ENCODE measurements around the gene TCAF2.
"Not testable (repeated sequence)": the region's sequence is repeated elsewhere in the genome, so short reads cannot be mapped to it uniquely, and the experiment has no call there.

The TCAF2 gene

GRCh38 chr7:143622130-143622529, 1.4 kb downstream of the TCAF2 start:
- H3K27me3 ChIP-seq (ENCODE audit: control insufficient read depth, insufficient read depth, low read length, poor library complexity, severe bottlenecking); H3K36me3 ChIP-seq (ENCODE audit: control insufficient read depth, insufficient read depth, low read length); H3K4me3 ChIP-seq (ENCODE audit: insufficient read depth, low read depth, low read length); H3K27ac ChIP-seq (ENCODE audit: insufficient read depth, low read depth, low read length, poor library complexity, severe bottlenecking); H3K9me3 ChIP-seq (ENCODE audit: control insufficient read depth, low read length); H3K4me1 ChIP-seq (ENCODE audit: control insufficient read depth, insufficient read depth, low read length): not testable (repeated sequence)
- no CpG with 5 or more reads among the region's 17 CpGs for WGBS, 2 experiments

GRCh38 chr7:143630653-143631052, 9.9 kb downstream of the TCAF2 start:
- not testable (repeated sequence) for H3K9me3 ChIP-seq (ENCODE audit: control insufficient read depth, low read length); H3K36me3 ChIP-seq (ENCODE audit: control insufficient read depth, insufficient read depth, low read length); H3K4me3 ChIP-seq (ENCODE audit: insufficient read depth, low read depth, low read length); H3K4me1 ChIP-seq (ENCODE audit: control insufficient read depth, insufficient read depth, low read length); H3K27ac ChIP-seq (ENCODE audit: insufficient read depth, low read depth, low read length, poor library complexity, severe bottlenecking); H3K27me3 ChIP-seq (ENCODE audit: control insufficient read depth, insufficient read depth, low read length, poor library complexity, severe bottlenecking)
- no CpG with 5 or more reads among the region's 5 CpGs for WGBS, 2 experiments

DNA sequence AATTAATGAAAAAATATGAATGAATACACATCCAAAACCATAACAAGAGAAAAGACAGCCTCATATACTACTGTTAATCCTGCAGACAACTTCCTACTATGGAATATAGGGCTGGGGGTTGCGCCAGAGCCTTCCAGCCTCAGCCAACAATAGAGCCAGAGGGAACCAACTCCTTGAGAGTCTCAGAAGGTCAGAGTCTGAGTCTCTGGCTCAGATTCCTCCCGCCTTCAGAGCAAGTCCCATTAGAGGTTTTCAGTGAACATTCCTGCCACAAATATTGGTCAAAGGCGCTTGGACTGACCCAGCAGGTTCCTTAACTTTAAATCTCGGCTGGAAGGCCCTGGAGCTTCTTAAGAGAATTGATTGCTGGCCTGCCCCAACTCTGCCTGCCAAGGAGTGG, 11.7 kb downstream of the TCAF2 start:
- H3K27ac ChIP-seq (ENCODE audit: insufficient read depth, low read depth, low read length, poor library complexity, severe bottlenecking); H3K36me3 ChIP-seq (ENCODE audit: control insufficient read depth, insufficient read depth, low read length); H3K9me3 ChIP-seq (ENCODE audit: control insufficient read depth, low read length); H3K4me1 ChIP-seq (ENCODE audit: control insufficient read depth, insufficient read depth, low read length); H3K4me3 ChIP-seq (ENCODE audit: insufficient read depth, low read depth, low read length); H3K27me3 ChIP-seq (ENCODE audit: control insufficient read depth, insufficient read depth, low read length, poor library complexity, severe bottlenecking): not testable (repeated sequence)
- no CpG with 5 or more reads among the region's 4 CpGs for WGBS, 2 experiments

GRCh38 chr7:143633013-143633618, 12.3 kb downstream of the TCAF2 start:
- H3K9me3 ChIP-seq (ENCODE audit: control insufficient read depth, low read length); H3K27ac ChIP-seq (ENCODE audit: insufficient read depth, low read depth, low read length, poor library complexity, severe bottlenecking): not testable (repeated sequence)
- WGBS, 2 experiments: no CpG with 5 or more reads among the region's 6 CpGs

DNA sequence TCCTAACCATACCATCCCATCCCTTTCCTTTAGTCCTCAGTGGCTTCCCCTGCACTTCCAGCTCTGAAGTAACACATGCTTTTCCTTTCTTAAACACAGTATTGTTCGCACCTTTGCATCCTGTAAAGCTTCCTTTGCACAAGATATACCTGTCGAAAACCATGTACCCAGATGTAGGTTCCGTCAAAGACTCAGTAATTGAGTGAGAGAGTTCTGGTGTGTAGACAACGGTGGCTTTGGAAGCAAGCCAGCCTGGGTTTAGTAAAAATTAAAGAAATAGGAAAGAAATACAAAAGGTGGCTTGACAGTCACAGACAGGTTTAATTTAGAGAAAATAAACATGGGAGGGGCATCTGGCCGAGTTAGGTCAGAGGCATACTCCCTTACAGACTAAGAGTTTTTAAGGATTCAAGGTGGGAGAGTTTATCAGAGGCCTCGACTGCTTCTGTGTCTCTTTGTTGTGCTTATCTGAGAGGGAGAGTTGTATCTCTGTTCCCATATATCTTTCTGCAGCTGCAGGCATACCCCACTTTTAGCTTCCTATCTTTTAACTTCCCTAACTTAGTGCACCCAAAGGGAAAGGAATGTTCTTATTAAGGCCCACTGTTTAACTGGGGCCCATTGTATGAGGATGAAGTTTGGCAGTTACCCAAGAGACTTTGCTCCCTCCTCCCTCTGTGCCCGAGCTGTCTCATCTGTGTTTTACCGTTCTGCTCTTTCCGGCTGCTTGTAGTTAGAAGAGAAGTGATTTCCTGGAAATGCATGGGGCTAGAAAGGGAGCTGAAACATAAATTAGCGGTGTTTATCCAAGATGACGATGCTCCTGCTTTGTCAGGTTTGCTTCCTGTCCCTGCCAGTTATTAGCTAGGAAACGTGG, 14.8 kb downstream of the TCAF2 start:
- not testable (repeated sequence) for H3K27me3 ChIP-seq (ENCODE audit: control insufficient read depth, insufficient read depth, low read length, poor library complexity, severe bottlenecking); H3K4me3 ChIP-seq (ENCODE audit: insufficient read depth, low read depth, low read length); H3K9me3 ChIP-seq (ENCODE audit: control insufficient read depth, low read length); H3K4me1 ChIP-seq (ENCODE audit: control insufficient read depth, insufficient read depth, low read length); H3K36me3 ChIP-seq (ENCODE audit: control insufficient read depth, insufficient read depth, low read length); H3K27ac ChIP-seq (ENCODE audit: insufficient read depth, low read depth, low read length, poor library complexity, severe bottlenecking)
- no CpG with 5 or more reads among the region's 12 CpGs for WGBS, 2 experiments

More at GRCh38 chr7:143633013-143633618, 12.3 kb downstream of the TCAF2 start:
- H3K36me3 ChIP-seq (ENCODE audit: control insufficient read depth, insufficient read depth, low read length); H3K4me1 ChIP-seq (ENCODE audit: control insufficient read depth, insufficient read depth, low read length); H3K27me3 ChIP-seq (ENCODE audit: control insufficient read depth, insufficient read depth, low read length, poor library complexity, severe bottlenecking); H3K4me3 ChIP-seq (ENCODE audit: insufficient read depth, low read depth, low read length): not testable (repeated sequence)

- not testable (repeated sequence) for H3K4me1 ChIP-seq (ENCODE audit: control insufficient read depth, insufficient read depth, low read length); H3K4me3 ChIP-seq (ENCODE audit: insufficient read depth, low read depth, low read length); H3K9me3 ChIP-seq (ENCODE audit: control insufficient read depth, low read length); H3K36me3 ChIP-seq (ENCODE audit: control insufficient read depth, insufficient read depth, low read length); H3K27me3 ChIP-seq (ENCODE audit: control insufficient read depth, insufficient read depth, low read length, poor library complexity, severe bottlenecking); H3K27ac ChIP-seq (ENCODE audit: insufficient read depth, low read depth, low read length, poor library complexity, severe bottlenecking)
- WGBS, 2 experiments: no CpG with 5 or more reads among the region's 7 CpGs
These were observed 18.6 kb downstream of the TCAF2 start for GRCh38 chr7:143639372-143639771.

DNA sequence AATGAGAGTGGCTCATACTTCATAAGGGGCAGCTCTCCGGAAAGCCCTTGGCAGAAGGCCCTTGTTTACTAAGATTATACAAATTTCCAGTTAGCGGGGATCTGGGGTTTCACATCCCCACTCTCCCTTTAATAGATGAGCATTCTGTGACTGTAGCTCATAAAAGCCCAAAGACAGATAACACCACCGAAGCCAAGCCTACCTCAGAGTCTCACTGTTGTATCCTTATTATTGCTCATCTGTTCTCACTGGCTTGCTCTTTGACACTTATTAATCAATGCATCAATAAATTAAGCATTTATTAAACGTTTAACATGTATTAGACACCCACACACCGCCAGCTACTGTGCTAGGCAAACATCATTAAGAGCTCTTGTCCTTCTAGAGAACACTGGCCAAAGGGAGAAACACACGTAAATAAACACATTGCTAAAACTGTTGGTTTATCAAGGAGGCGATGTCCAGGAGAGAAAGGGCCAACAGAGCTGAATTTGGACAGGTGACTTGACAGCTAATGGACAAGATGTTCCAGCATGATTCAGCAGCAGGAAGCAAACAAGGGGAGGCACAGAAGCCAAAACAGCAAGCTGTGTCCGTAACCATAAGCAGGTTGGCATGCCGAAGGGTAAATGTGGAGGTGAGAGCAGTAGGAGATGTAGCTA, 19.9 kb downstream of the TCAF2 start:
- H3K27me3 ChIP-seq (ENCODE audit: control insufficient read depth, insufficient read depth, low read length, poor library complexity, severe bottlenecking); H3K27ac ChIP-seq (ENCODE audit: insufficient read depth, low read depth, low read length, poor library complexity, severe bottlenecking); H3K36me3 ChIP-seq (ENCODE audit: control insufficient read depth, insufficient read depth, low read length); H3K9me3 ChIP-seq (ENCODE audit: control insufficient read depth, low read length); H3K4me1 ChIP-seq (ENCODE audit: control insufficient read depth, insufficient read depth, low read length); H3K4me3 ChIP-seq (ENCODE audit: insufficient read depth, low read depth, low read length): not testable (repeated sequence)
- WGBS, 2 experiments: 100% methylated on average over 1 of the region's 9 CpGs; no CpG with 5 or more reads in 1 of the 2 experiments

- H3K27me3 ChIP-seq (ENCODE audit: control insufficient read depth, insufficient read depth, low read length, poor library complexity, severe bottlenecking); H3K4me1 ChIP-seq (ENCODE audit: control insufficient read depth, insufficient read depth, low read length); H3K4me3 ChIP-seq (ENCODE audit: insufficient read depth, low read depth, low read length); H3K36me3 ChIP-seq (ENCODE audit: control insufficient read depth, insufficient read depth, low read length); H3K9me3 ChIP-seq (ENCODE audit: control insufficient read depth, low read length); H3K27ac ChIP-seq (ENCODE audit: insufficient read depth, low read depth, low read length, poor library complexity, severe bottlenecking): not testable (repeated sequence)
- no CpG with 5 or more reads among the region's 6 CpGs for WGBS, 2 experiments
These were observed 25.8 kb downstream of the TCAF2 start for GRCh38 chr7:143646598-143646997.

DNA sequence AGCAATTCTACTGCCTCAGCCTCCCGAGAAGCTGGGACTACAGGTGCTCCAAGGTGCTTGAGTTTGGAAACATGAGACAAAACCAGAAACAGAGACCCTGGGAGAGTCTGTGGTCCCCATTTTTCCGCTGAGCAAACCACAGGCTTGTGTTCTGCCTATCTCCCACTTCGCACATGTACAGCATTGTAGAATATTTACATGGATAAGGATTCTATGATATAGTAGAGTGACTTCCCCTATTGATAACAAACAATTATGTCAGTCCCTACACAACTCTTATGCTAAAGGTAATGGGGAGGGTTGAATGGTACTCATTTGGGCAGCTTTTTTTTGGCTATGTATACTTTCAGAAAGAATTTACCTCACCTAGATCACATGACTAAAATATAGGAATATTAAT, 29.1 kb downstream of the TCAF2 start:
- H3K36me3 ChIP-seq (ENCODE audit: control insufficient read depth, insufficient read depth, low read length); H3K4me3 ChIP-seq (ENCODE audit: insufficient read depth, low read depth, low read length); H3K27ac ChIP-seq (ENCODE audit: insufficient read depth, low read depth, low read length, poor library complexity, severe bottlenecking); H3K27me3 ChIP-seq (ENCODE audit: control insufficient read depth, insufficient read depth, low read length, poor library complexity, severe bottlenecking); H3K4me1 ChIP-seq (ENCODE audit: control insufficient read depth, insufficient read depth, low read length); H3K9me3 ChIP-seq (ENCODE audit: control insufficient read depth, low read length): not testable (repeated sequence)
- WGBS, 2 experiments: no CpG with 5 or more reads among the region's 3 CpGs

DNA sequence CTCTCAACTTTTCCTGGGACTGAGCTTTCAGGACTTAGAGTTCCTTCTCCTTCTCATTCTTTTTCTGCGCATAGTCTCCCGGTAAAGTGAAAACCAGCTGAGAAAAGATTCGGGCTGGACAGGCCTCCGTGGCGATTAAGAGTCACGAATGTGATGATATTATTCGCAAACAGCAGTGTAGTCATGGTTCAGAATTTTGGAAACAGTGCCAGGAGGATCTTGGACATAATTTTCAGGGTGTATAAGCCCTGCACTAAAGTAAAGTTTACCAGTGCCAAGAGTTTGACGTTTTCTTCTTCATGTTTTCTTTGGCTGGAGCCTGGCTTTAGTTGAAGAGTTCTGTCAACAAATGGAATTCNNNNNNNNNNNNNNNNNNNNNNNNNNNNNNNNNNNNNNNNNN, 29.7 kb downstream of the TCAF2 start:
- not testable (repeated sequence) for H3K9me3 ChIP-seq (ENCODE audit: control insufficient read depth, low read length); H3K27me3 ChIP-seq (ENCODE audit: control insufficient read depth, insufficient read depth, low read length, poor library complexity, severe bottlenecking); H3K27ac ChIP-seq (ENCODE audit: insufficient read depth, low read depth, low read length, poor library complexity, severe bottlenecking); H3K4me1 ChIP-seq (ENCODE audit: control insufficient read depth, insufficient read depth, low read length); H3K4me3 ChIP-seq (ENCODE audit: insufficient read depth, low read depth, low read length); H3K36me3 ChIP-seq (ENCODE audit: control insufficient read depth, insufficient read depth, low read length)
- no CpG with 5 or more reads among the region's 8 CpGs for WGBS, 2 experiments

Data from ectodermal cell (in vitro differentiated cells).